Thyroid gland (tissue), 4 donors: Measurements from ENCODE around the gene TMEM45B.

Experiments used
- CTCF ChIP-seq, 6 experiments: fragments of 200-600 bp in 3 of 6; fragments of 450-650 bp in 3 of 6; sonication (generic) in 3 of 6; IDR thresholded peaks; one replicate each; pipeline ENCODE4 v1.5.1; 2016 to 2019; ENCODE audit warnings: antibody characterized with exemption in 6 of 6, mild to moderate bottlenecking in 2 of 6, inconsistent platforms in 1 of 6, moderate library complexity in 1 of 6
- POLR2A ChIP-seq, 2 donors: fragments of 450-650 bp; IDR thresholded peaks; one replicate each; pipeline ENCODE4 v1.6.1; 2017; ENCODE audit warnings: antibody characterized with exemption in 2 of 2, mild to moderate bottlenecking in 2 of 2, moderate library complexity in 1 of 2

GRCh38 chr11:129880311-129880710, 64.7 kb downstream of the TMEM45B start:
- no peak for TF ChIP-seq CTCF (IDR thresholded peaks at IDR 0.05)
- no peak for TF ChIP-seq POLR2A (IDR thresholded peaks at IDR 0.05)
